RKO (cell line): ENCODE measurements around the gene PFKFB4.

Experiments used
- DNase-seq: peaks from one replicate; pipeline ENCODE4 v3.0.0-alpha.2; 2016; ENCODE audit warnings: low spot score

Gene PFKFB4

GRCh38 chr3:48556796-48557626, at the start of gene PFKFB4:
Gene PFKFB4, minus strand, starts transcription at chr3:48556803. Its CDS starts 26 bp downstream, at chr3:48556777.
- peak; percentile 99 for DNase-seq

- no peak for DNase-seq
Measured at GRCh38 chr3:48601622-48601994, 45.0 kb upstream of the PFKFB4 start.

- DNase-seq: no peak
Measured at GRCh38 chr3:48600711-48601621, 44.4 kb upstream of the PFKFB4 start.

- DNase-seq: no peak
Measured at GRCh38 chr3:48599509-48600285, 43.1 kb upstream of the PFKFB4 start.

GRCh38 chr3:48599077-48599501, 42.5 kb upstream of the PFKFB4 start:
- no peak for DNase-seq

- DNase-seq: no peak
Measured at GRCh38 chr3:48598323-48599076, 41.9 kb upstream of the PFKFB4 start.

- DNase-seq: no peak
Measured at GRCh38 chr3:48597408-48597800, 40.8 kb upstream of the PFKFB4 start.

GRCh38 chr3:48596676-48597407, 40.2 kb upstream of the PFKFB4 start:
- DNase-seq: no peak

- no peak for DNase-seq
Measured at GRCh38 chr3:48596157-48596556, 39.6 kb upstream of the PFKFB4 start.

GRCh38 chr3:48595526-48596121, 39.0 kb upstream of the PFKFB4 start:
- DNase-seq: peak; percentile 84

GRCh38 chr3:48595075-48595525, 38.5 kb upstream of the PFKFB4 start, which contains the start of gene COL7A1:
Gene COL7A1, minus strand, starts transcription at chr3:48595329. Its CDS starts 170 bp downstream, at chr3:48595159.
- DNase-seq: no peak

- DNase-seq: no peak
Measured at GRCh38 chr3:48594417-48595049, 37.9 kb upstream of the PFKFB4 start.

GRCh38 chr3:48593337-48593736, 36.7 kb upstream of the PFKFB4 start:
- DNase-seq: no peak

- peak; percentile 14 for DNase-seq
Measured at GRCh38 chr3:48592519-48593087, 36.0 kb upstream of the PFKFB4 start.

- no peak for DNase-seq
Measured at GRCh38 chr3:48591886-48592518, 35.4 kb upstream of the PFKFB4 start.

GRCh38 chr3:48591436-48591835, 34.8 kb upstream of the PFKFB4 start:
- DNase-seq: no peak

- DNase-seq: no peak
Measured at GRCh38 chr3:48588230-48588629, 31.6 kb upstream of the PFKFB4 start.

- DNase-seq: no peak
Measured at GRCh38 chr3:48587686-48588085, 31.1 kb upstream of the PFKFB4 start.

GRCh38 chr3:48585411-48585810, 28.8 kb upstream of the PFKFB4 start:
- DNase-seq: no peak
